GM23338 (cell line): ENCODE measurements around the gene STXBP2.

Experiments used
- CREB1 ChIP-seq: fragments of 250-450 bp; sonication (Bioruptor Pico); IDR thresholded peaks from 2 replicates; pipeline ENCODE4 v1.5.0; 2020; ENCODE audit warnings: low read depth, mild to moderate bottlenecking, moderate library complexity
- CTCF ChIP-seq, 2 experiments: fragments of 200-600 bp in 1 of 2; sonication (generic) in 1 of 2; conservative IDR thresholded peaks; 2 replicates each; pipeline versions ENCODE4 v1.5.1 to v1.6.1; 2016 to 2017; ENCODE audit warnings: antibody characterized with exemption in 2 of 2, low read depth in 2 of 2, mild to moderate bottlenecking in 2 of 2, moderate library complexity in 1 of 2
- EZH2 ChIP-seq: fragments of 200-600 bp; sonication (generic); IDR thresholded peaks from one replicate; pipeline ENCODE4 v1.8.0; 2017; ENCODE audit warnings: antibody characterized with exemption, mild to moderate bottlenecking, low read depth; ENCODE audit not compliant: unreplicated experiment
- EZH2phosphoT487 ChIP-seq: fragments of 200-600 bp; sonication (generic); IDR thresholded peaks from one replicate; pipeline ENCODE4 v1.8.1; 2018; ENCODE audit warnings: antibody characterized with exemption; ENCODE audit not compliant: unreplicated experiment
- JUNB ChIP-seq: IDR thresholded peaks from one replicate; pipeline ENCODE4 v1.6.1; 2016; ENCODE audit warnings: antibody characterized with exemption; ENCODE audit not compliant: unreplicated experiment
- NANOG ChIP-seq: IDR thresholded peaks from 2 replicates; pipeline ENCODE4 v1.6.1; 2016; ENCODE audit warnings: antibody characterized with exemption, borderline replicate concordance
- POLR2AphosphoS5 ChIP-seq: IDR thresholded peaks from 2 replicates; pipeline ENCODE4 v1.6.1; 2016; ENCODE audit warnings: antibody characterized with exemption, low read depth
- REST ChIP-seq: IDR thresholded peaks from one replicate; pipeline ENCODE4 v1.6.1; 2018; ENCODE audit warnings: antibody characterized with exemption; ENCODE audit not compliant: unreplicated experiment
- TF ChIP-seq, protein P1 (sequence below): fragments of 250-450 bp; sonication (Bioruptor Pico); IDR thresholded peaks from 2 replicates; pipeline ENCODE4 v1.5.0; 2020; ENCODE audit warnings: mild to moderate bottlenecking, moderate library complexity

DNA sequence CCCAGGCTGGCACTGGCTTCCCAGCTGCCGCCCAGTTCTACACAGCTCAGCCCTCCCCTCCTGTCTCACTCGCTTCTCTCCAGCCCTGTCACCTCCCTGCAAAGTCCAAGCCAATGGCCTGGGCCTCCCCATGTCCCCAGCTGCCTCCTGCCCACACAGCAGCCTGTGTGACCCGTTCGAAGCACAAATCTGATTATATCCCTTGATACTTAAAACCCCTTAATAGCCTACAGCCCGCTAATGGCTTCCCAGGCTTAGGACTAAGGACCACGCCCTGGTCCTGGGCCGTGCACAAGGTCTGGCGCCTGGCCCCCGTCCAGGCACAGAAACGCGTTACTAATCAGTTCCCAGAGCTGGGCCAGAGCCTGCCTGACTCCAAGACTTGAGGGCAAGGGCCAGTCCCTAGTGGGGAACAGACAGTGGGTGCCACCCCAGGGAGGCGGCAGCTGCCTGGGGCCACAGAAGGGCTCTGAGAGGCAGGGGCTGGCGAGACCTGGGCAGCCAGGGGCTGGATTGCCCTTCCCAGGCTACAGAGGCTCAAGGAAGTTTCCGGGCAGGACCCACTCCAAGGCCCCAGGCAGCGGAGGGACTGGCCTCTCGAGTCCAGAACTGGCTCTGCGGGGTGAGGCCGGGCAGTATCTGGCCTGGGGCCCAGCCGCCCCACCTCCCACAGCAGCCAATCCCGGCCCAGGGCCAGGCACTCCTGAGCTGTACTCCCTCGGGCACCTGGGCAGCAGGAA lies 18.0 kb upstream of the STXBP2 start:
- TF ChIP-seq EZH2 (no peak), POLR2AphosphoS5 (no peak), NANOG (no peak), CTCF (conservative IDR thresholded peaks at IDR 0.05; ENCODE audit: low read depth in 2 of 2) (no peak), REST (no peak), EZH2phosphoT487 (no peak), CREB1 (CRISPR knock-in tag) (no peak), JUNB (no peak)
- TF ChIP-seq, protein P1, sequence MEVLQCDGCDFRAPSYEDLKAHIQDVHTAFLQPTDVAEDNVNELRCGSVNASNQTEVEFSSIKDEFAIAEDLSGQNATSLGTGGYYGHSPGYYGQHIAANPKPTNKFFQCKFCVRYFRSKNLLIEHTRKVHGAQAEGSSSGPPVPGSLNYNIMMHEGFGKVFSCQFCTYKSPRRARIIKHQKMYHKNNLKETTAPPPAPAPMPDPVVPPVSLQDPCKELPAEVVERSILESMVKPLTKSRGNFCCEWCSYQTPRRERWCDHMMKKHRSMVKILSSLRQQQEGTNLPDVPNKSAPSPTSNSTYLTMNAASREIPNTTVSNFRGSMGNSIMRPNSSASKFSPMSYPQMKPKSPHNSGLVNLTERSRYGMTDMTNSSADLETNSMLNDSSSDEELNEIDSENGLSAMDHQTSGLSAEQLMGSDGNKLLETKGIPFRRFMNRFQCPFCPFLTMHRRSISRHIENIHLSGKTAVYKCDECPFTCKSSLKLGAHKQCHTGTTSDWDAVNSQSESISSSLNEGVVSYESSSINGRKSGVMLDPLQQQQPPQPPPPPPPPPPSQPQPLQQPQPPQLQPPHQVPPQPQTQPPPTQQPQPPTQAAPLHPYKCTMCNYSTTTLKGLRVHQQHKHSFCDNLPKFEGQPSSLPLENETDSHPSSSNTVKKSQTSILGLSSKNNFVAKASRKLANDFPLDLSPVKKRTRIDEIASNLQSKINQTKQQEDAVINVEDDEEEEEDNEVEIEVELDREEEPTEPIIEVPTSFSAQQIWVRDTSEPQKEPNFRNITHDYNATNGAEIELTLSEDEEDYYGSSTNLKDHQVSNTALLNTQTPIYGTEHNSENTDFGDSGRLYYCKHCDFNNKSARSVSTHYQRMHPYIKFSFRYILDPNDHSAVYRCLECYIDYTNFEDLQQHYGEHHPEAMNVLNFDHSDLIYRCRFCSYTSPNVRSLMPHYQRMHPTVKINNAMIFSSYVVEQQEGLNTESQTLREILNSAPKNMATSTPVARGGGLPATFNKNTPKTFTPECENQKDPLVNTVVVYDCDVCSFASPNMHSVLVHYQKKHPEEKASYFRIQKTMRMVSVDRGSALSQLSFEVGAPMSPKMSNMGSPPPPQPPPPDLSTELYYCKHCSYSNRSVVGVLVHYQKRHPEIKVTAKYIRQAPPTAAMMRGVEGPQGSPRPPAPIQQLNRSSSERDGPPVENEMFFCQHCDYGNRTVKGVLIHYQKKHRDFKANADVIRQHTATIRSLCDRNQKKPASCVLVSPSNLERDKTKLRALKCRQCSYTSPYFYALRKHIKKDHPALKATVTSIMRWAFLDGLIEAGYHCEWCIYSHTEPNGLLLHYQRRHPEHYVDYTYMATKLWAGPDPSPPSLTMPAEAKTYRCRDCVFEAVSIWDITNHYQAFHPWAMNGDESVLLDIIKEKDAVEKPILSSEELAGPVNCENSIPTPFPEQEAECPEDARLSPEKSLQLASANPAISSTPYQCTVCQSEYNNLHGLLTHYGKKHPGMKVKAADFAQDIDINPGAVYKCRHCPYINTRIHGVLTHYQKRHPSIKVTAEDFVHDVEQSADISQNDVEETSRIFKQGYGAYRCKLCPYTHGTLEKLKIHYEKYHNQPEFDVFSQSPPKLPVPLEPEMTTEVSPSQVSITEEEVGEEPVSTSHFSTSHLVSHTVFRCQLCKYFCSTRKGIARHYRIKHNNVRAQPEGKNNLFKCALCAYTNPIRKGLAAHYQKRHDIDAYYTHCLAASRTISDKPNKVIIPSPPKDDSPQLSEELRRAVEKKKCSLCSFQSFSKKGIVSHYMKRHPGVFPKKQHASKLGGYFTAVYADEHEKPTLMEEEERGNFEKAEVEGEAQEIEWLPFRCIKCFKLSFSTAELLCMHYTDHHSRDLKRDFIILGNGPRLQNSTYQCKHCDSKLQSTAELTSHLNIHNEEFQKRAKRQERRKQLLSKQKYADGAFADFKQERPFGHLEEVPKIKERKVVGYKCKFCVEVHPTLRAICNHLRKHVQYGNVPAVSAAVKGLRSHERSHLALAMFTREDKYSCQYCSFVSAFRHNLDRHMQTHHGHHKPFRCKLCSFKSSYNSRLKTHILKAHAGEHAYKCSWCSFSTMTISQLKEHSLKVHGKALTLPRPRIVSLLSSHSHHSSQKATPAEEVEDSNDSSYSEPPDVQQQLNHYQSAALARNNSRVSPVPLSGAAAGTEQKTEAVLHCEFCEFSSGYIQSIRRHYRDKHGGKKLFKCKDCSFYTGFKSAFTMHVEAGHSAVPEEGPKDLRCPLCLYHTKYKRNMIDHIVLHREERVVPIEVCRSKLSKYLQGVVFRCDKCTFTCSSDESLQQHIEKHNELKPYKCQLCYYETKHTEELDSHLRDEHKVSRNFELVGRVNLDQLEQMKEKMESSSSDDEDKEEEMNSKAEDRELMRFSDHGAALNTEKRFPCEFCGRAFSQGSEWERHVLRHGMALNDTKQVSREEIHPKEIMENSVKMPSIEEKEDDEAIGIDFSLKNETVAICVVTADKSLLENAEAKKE (CRISPR knock-in tag) = no peak
